K562 (cell line): ENCODE measurements around the gene GIGYF2. TPM values are rescaled to one million over a fixed set of nuclear protein-coding genes. Genes with fewer than 3 reads are reported as not detected.

ENCODE experiments used
- ATAC-seq: fragments of 200-7000 bp; cut with Tn5 transposase; 3 replicates; pipeline ENCODE4 v1.9.1; 2020; ENCODE audit warnings: moderate library complexity
- BruUV-seq: library from RNA; stranded (reverse); fragments of 400-500 nt; replicated peaks from 2 replicates; lab custom pipeline; 2021; lab: Mats Ljungman, UMichigan
- CTCF ChIA-PET: fragments of 300-600 bp; formaldehyde crosslinking; extraction: SDS; loops from one replicate; lab custom pipeline; 2021; ENCODE audit warnings: low intra/inter-chr PET ratio; lab: Yijun Ruan, JAX
- POLR2A ChIA-PET: fragments of 300-600, 350-650 bp; sonication (Branson Sonifier 250); formaldehyde crosslinking; extraction: SDS; loops from one replicate; lab custom pipeline; 2021; ENCODE audit warnings: antibody characterized with exemption, inconsistent platforms; lab: Yijun Ruan, JAX
- DNase-seq, 4 experiments: peaks; one replicate each; pipeline versions ENCODE4 v3.0.0 to v3.0.0-alpha.2; 2011 to 2018; ENCODE audit warnings: low spot score in 3 of 4, mixed read lengths in 3 of 4; ENCODE audit errors: extremely low read depth in 1 of 4
- FAIRE-seq: peaks from 2 replicates; lab custom pipeline; 2011; peaks lifted over from hg19 to GRCh38; lab: Jason Lieb, UNC
- H2AFZ ChIP-seq: 2 replicates; pipeline ENCODE4 v1.6.0; 2011; ENCODE audit warnings: low read depth, low read length, control low read depth, inconsistent platforms
- H3K27ac ChIP-seq: fragments of 200-600 bp; 3 replicates; pipeline ENCODE4 v1.8.0; 2011; ENCODE audit warnings: low read depth, mild to moderate bottlenecking, control low read depth, inconsistent platforms, low read length, moderate library complexity, mixed read lengths; ENCODE audit errors: extremely low read depth
- H3K27me3 ChIP-seq, 2 experiments: fragments of 300-600 bp in 1 of 2; 2 replicates in 1 of 2; 3 replicates in 1 of 2; pipeline versions ENCODE4 v1.6.0 to v1.8.0; 2011; ENCODE audit warnings: inconsistent platforms in 2 of 2, low read length in 2 of 2, mild to moderate bottlenecking in 1 of 2, mixed read lengths in 1 of 2, moderate library complexity in 1 of 2; ENCODE audit not compliant: control insufficient read depth in 2 of 2, insufficient read depth in 2 of 2
- H3K36me3 ChIP-seq: fragments of 300-600 bp; 3 replicates; pipeline ENCODE4 v1.8.0; 2011; ENCODE audit warnings: mild to moderate bottlenecking, low read length, inconsistent platforms; ENCODE audit not compliant: control insufficient read depth, insufficient read depth
- H3K4me1 ChIP-seq, 2 experiments: fragments of 200-600 bp in 1 of 2; replicated peaks in 1 of 2; 2 replicates in 1 of 2; 3 replicates in 1 of 2; pipeline versions ENCODE4 v1.5.1 to v1.8.0; 2011; ENCODE audit warnings: inconsistent platforms in 2 of 2, low read length in 2 of 2, mild to moderate bottlenecking in 1 of 2, mixed read lengths in 1 of 2, moderate library complexity in 1 of 2; ENCODE audit not compliant: control insufficient read depth in 2 of 2, insufficient read depth in 2 of 2
- H3K4me2 ChIP-seq: 2 replicates; pipeline ENCODE4 v1.6.1; 2011; ENCODE audit warnings: low read length, control low read depth, inconsistent platforms, mixed read lengths; ENCODE audit not compliant: insufficient read depth
- H3K4me3 ChIP-seq: fragments of 200-600 bp; sonication (generic), shearing (Covaris generic); 2 replicates; pipeline ENCODE4 v1.5.1; 2016; ENCODE audit warnings: control low read depth, inconsistent platforms
- H3K79me2 ChIP-seq: fragments of 200-600 bp; 3 replicates; pipeline ENCODE4 v1.8.0; 2011; ENCODE audit warnings: low read length, inconsistent platforms; ENCODE audit not compliant: control insufficient read depth, insufficient read depth
- H3K9ac ChIP-seq, 2 experiments: 2 replicates each; pipeline versions ENCODE4 v1.6.0 to v1.6.1; 2011; ENCODE audit warnings: low read depth in 2 of 2, low read length in 2 of 2, control low read depth in 1 of 2, inconsistent platforms in 1 of 2, mild to moderate bottlenecking in 1 of 2, mixed read lengths in 1 of 2; ENCODE audit not compliant: insufficient read depth in 1 of 2
- H3K9me1 ChIP-seq: one replicate; pipeline ENCODE4 v1.6.0; 2011; ENCODE audit warnings: inconsistent platforms, mild to moderate bottlenecking, low read length, moderate library complexity; ENCODE audit not compliant: control insufficient read depth, insufficient read depth
- H3K9me3 ChIP-seq: replicated peaks from 2 replicates; pipeline ENCODE4 v1.5.1; 2011; ENCODE audit warnings: low read depth, low read length, inconsistent platforms; ENCODE audit not compliant: control insufficient read depth, insufficient read depth
- H4K20me1 ChIP-seq: replicated peaks from 2 replicates; pipeline ENCODE4 v1.6.1; 2011; ENCODE audit warnings: low read length, inconsistent platforms, mixed read lengths; ENCODE audit not compliant: control insufficient read depth, insufficient read depth
- ARHGAP35 ChIP-seq: fragments of 450-650 bp; IDR thresholded peaks from 2 replicates; pipeline ENCODE4 v1.6.1; 2018; ENCODE audit not compliant: partially characterized antibody
- BMI1 ChIP-seq: fragments of 150-350 bp; IDR thresholded peaks from 2 replicates; pipeline ENCODE4 v1.6.1; 2014; ENCODE audit warnings: low read length
- EWSR1 ChIP-seq: fragments of 450-650 bp; IDR thresholded peaks from 2 replicates; pipeline ENCODE4 v1.6.1; 2018; ENCODE audit warnings: borderline replicate concordance, mild to moderate bottlenecking, low read depth, moderate library complexity; ENCODE audit not compliant: partially characterized antibody
- GTF2E2 ChIP-seq: fragments of 200-800 bp; sonication (Bioruptor generic); IDR thresholded peaks from 2 replicates; pipeline ENCODE4 v1.6.1; 2016; ENCODE audit warnings: missing genetic modification characterization, missing compliant biosample characterization
- HDAC8 ChIP-seq: fragments of 450-650 bp; IDR thresholded peaks from 2 replicates; pipeline ENCODE4 v1.6.1; 2016; ENCODE audit warnings: mild to moderate bottlenecking, missing genetic modification characterization, moderate library complexity, missing compliant biosample characterization
- HLTF ChIP-seq: fragments of 450-650 bp; IDR thresholded peaks from 2 replicates; pipeline ENCODE4 v1.6.1; 2016
- NFIC ChIP-seq: fragments of 450-650 bp; IDR thresholded peaks from 2 replicates; pipeline ENCODE4 v1.6.1; 2017; ENCODE audit warnings: mild to moderate bottlenecking, inconsistent platforms
- SMARCC2 ChIP-seq: fragments of 450-650 bp; IDR thresholded peaks from 2 replicates; pipeline ENCODE4 v1.6.1; 2017; ENCODE audit warnings: antibody characterized with exemption, moderate library complexity, mild to moderate bottlenecking, low read depth
- ZNF24 ChIP-seq: fragments of 450-650 bp; IDR thresholded peaks from 2 replicates; pipeline ENCODE4 v1.6.1; 2016
- WGBS: fragments of 100-300 bp; shearing (Covaris generic); methylation state at CpG from one replicate; pipeline ENCODE4 v1.1.6; 2016; ENCODE audit warnings: low coverage, mixed read lengths; ENCODE audit not compliant: insufficient coverage; ENCODE audit errors: missing lambda C conversion rate; 5-methylcytosine and 5-hydroxymethylcytosine counted together
- in situ Hi-C: fragments of 300-500 bp; cut with MboI; formaldehyde crosslinking; loops from 4 replicates; pipeline ENCODE4 v1.15.0; 2018; ENCODE audit warnings: inconsistent platforms, mixed read lengths
- intact Hi-C: fragments of 100-400 bp; cut with micrococcal nuclease; formaldehyde crosslinking; loops from 2 replicates; pipeline ENCODE4 v1.14.2; 2022
- polyA plus RNA-seq, 8 experiments: library from polyadenylated mRNA; depleted of rRNA in 4 of 8; stranded (reverse) in 5 of 8; unstranded in 3 of 8; fragments of >200 nt; fragmentation: Nextera tagmentation in 2 of 8; fragmentation: Illumina TruSeq in 1 of 8; extraction: Ambion mirVana in 2 of 8; extraction: Trizol in 1 of 8; gene quantifications; 2 replicates each; pipeline versions ENCODE4 v1.2.1 to v1.2.3, GENCODE V29; 2011 to 2014; ENCODE audit warnings: inconsistent platforms in 1 of 8, missing spikeins in 1 of 8
- total RNA-seq, 7 experiments: library from RNA; depleted of rRNA in 6 of 7; stranded (reverse); fragments of >200 nt in 6 of 7; fragmentation: Illumina TruSeq in 2 of 7; extraction: Trizol in 2 of 7; gene quantifications; 2 replicates each; pipeline versions ENCODE4 v1.2.1 to v1.2.3, GENCODE V29; 2011 to 2021; ENCODE audit warnings: low replicate concordance in 1 of 7
- TF ChIP-seq, protein P1 (sequence below), 2 experiments: fragments of 200-800 bp in 1 of 2; sonication (Bioruptor generic) in 1 of 2; sonication (generic) in 1 of 2; formaldehyde crosslinking in 1 of 2; IDR thresholded peaks in 1 of 2; conservative IDR thresholded peaks in 1 of 2; 2 replicates each; pipeline versions ENCODE4 v1.5.0 to v1.6.1; 2016 to 2020; ENCODE audit warnings: missing compliant biosample characterization in 1 of 2, missing genetic modification characterization in 1 of 2, missing genetic modification reagents in 1 of 2
- TF ChIP-seq, protein P2 (sequence below), 2 experiments: fragments of 450-650 bp in 1 of 2; sonication (generic) in 1 of 2; formaldehyde crosslinking in 1 of 2; IDR thresholded peaks in 1 of 2; conservative IDR thresholded peaks in 1 of 2; 2 replicates each; pipeline versions ENCODE4 v1.6.1 to v1.8.1; 2016 to 2023; ENCODE audit warnings: mild to moderate bottlenecking in 2 of 2, moderate library complexity in 2 of 2, inconsistent platforms in 1 of 2, missing genetic modification reagents in 1 of 2
- TF ChIP-seq, protein P3 (sequence below): conservative IDR thresholded peaks from 2 replicates; pipeline ENCODE4 v1.6.1; 2011; ENCODE audit warnings: low read depth, mild to moderate bottlenecking, low read length; ENCODE audit not compliant: control insufficient read depth
- TF ChIP-seq, protein P4 (sequence below): fragments of 450-650 bp; formaldehyde crosslinking; IDR thresholded peaks from 2 replicates; pipeline ENCODE4 v1.4.0; 2022; ENCODE audit warnings: missing genetic modification characterization
- TF ChIP-seq, protein P5 (sequence below): IDR thresholded peaks from 2 replicates; pipeline ENCODE4 v1.6.1; 2016; ENCODE audit warnings: missing genetic modification characterization, missing compliant biosample characterization

Gene GIGYF2
- total and polyA plus RNA-seq, 9 of the 15 experiments (the other 6 are each of a cell fraction or from before 2014, with no cell fraction given), result 12.7 to 52.7 (median 34.9) TPM

DNA sequence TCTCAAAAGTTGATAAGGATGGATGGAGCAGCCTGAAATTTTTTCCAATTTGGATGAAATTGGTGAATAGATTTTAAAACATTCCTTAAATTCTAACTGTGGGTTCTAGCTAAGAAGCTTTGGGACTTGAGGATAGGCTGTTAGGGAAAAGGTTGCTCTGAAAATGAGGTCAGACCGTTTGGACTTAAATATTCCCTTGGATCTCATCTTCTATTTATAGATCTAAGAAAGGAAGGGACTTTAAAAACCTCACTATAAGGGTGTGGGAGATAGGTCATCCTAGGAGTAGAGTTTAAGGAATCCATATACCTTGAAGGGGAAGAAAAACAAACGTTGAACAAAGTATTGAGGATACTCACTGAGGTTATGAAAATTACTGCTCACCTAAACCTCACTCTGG lies 155.5 kb downstream of the GIGYF2 start (continued):
- TF ChIP-seq, protein P1, sequence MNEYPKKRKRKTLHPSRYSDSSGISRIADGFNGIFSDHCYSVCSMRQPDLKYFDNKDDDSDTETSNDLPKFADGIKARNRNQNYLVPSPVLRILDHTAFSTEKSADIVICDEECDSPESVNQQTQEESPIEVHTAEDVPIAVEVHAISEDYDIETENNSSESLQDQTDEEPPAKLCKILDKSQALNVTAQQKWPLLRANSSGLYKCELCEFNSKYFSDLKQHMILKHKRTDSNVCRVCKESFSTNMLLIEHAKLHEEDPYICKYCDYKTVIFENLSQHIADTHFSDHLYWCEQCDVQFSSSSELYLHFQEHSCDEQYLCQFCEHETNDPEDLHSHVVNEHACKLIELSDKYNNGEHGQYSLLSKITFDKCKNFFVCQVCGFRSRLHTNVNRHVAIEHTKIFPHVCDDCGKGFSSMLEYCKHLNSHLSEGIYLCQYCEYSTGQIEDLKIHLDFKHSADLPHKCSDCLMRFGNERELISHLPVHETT (CRISPR knock-in tag; conservative IDR thresholded peaks at IDR 0.05 in 1 of 2, IDR thresholded peaks at IDR 0.05 in 1 of 2), result no peak
- TF ChIP-seq BMI1 (no peak), ZNF24 (no peak), HLTF (no peak)
- TF ChIP-seq, protein P2, sequence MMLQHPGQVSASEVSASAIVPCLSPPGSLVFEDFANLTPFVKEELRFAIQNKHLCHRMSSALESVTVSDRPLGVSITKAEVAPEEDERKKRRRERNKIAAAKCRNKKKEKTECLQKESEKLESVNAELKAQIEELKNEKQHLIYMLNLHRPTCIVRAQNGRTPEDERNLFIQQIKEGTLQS (IDR thresholded peaks at IDR 0.05), result no peak
- TF ChIP-seq, protein P2 (CRISPR knock-in tag; conservative IDR thresholded peaks at IDR 0.05), result no peak

DNA sequence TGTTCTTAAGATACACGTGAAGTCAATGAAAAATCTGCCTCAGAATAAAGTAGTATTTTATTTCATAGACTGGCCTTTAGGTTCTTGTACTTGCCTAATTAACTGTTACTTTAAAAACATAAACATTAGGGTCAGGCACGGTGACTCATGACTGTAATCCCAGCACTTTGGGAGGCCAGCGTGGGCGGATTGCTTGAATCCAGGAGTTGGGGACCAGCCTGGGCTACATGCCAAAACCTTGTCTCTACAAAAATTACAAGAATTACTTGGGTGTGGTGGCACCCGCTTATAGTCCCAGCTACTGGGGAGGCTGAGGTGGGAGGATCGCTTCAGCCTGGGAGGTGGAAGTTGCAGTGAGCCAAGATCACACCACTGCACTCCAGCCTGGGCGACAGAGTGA lies 157.0 kb downstream of the GIGYF2 start:
- DNase-seq (peak; percentile 16 to 89 (median 16)), FAIRE-seq (peak; percentile 82), ATAC-seq (peak; percentile 84)
- no peak overlapping the region for H2AFZ ChIP-seq
- ChIA-PET CTCF (interaction anchor here (0.7 kb wide), 1 partner anchor 397 kb away, joined by 3 read pairs; the partner anchor contains the start of gene ATG16L1), POLR2A (interaction anchor here (0.6 kb wide), 1 partner anchor 30 kb away, joined by 5 read pairs; no protein-coding TSS in a partner anchor)
- H3K4me1 ChIP-seq, result peaks cover 7 to 11% of the 10 kb centered on the region in 2 experiments
- no peaks in the 10 kb centered on the region for H3K79me2 ChIP-seq
- BruUV-seq, result no TSS peak
- no peak overlapping the region for H3K4me3 ChIP-seq
- no peak overlapping the region for H3K4me2 ChIP-seq
- H3K27me3 ChIP-seq, result no peaks in the 10 kb centered on the region
- H3K27ac ChIP-seq, result no peak overlapping the region
- no peaks in the 10 kb centered on the region for H4K20me1 ChIP-seq
- no peaks in the 10 kb centered on the region for H3K9me3 ChIP-seq
- H3K9ac ChIP-seq, result no peak overlapping the region
- no peaks in the 10 kb centered on the region for H3K9me1 ChIP-seq
- intact Hi-C loops (loop anchor here (5.0 to 10.0 kb wide), 2 partner anchors 171 to 398 kb away; partner anchors contain the start of gene ATG16L1), in situ Hi-C loops (loop anchor here (10.0 kb wide), 1 partner anchor 411 kb away; no protein-coding TSS in a partner anchor)
- WGBS, result 6% methylated on average over 6 of the region's 7 CpGs
- peaks cover 70% of the 10 kb centered on the region; the same call in 2 of the 3 replicates for H3K36me3 ChIP-seq
- TF ChIP-seq, protein P3, sequence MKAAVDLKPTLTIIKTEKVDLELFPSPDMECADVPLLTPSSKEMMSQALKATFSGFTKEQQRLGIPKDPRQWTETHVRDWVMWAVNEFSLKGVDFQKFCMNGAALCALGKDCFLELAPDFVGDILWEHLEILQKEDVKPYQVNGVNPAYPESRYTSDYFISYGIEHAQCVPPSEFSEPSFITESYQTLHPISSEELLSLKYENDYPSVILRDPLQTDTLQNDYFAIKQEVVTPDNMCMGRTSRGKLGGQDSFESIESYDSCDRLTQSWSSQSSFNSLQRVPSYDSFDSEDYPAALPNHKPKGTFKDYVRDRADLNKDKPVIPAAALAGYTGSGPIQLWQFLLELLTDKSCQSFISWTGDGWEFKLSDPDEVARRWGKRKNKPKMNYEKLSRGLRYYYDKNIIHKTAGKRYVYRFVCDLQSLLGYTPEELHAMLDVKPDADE, result no peak
- TF ChIP-seq, protein P4, sequence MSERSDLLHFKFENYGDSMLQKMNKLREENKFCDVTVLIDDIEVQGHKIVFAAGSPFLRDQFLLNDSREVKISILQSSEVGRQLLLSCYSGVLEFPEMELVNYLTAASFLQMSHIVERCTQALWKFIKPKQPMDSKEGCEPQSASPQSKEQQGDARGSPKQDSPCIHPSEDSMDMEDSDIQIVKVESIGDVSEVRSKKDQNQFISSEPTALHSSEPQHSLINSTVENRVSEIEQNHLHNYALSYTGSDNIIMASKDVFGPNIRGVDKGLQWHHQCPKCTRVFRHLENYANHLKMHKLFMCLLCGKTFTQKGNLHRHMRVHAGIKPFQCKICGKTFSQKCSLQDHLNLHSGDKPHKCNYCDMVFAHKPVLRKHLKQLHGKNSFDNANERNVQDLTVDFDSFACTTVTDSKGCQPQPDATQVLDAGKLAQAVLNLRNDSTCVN (CRISPR knock-in tag), result no peak
- TF ChIP-seq HDAC8 (no peak), SMARCC2 (0 out of 2 replicates have a peak, but pooled peaks have one; percentile 24), EWSR1 (no peak), GTF2E2 (tag) (no peak), NFIC (peak; percentile 94), ARHGAP35 (no peak)
- TF ChIP-seq, protein P5, sequence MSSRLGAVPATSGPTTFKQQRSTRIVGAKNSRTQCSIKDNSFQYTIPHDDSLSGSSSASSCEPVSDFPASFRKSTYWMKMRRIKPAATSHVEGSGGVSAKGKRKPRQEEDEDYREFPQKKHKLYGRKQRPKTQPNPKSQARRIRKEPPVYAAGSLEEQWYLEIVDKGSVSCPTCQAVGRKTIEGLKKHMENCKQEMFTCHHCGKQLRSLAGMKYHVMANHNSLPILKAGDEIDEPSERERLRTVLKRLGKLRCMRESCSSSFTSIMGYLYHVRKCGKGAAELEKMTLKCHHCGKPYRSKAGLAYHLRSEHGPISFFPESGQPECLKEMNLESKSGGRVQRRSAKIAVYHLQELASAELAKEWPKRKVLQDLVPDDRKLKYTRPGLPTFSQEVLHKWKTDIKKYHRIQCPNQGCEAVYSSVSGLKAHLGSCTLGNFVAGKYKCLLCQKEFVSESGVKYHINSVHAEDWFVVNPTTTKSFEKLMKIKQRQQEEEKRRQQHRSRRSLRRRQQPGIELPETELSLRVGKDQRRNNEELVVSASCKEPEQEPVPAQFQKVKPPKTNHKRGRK (tag), result no peak
